GM23338 (cell line): ENCODE results near the gene MFSD8.

Experiments
- CREB1 ChIP-seq: fragments of 250-450 bp; sonication (Bioruptor Pico); IDR thresholded peaks from 2 replicates; pipeline ENCODE4 v1.5.0; 2020; ENCODE audit warnings: low read depth, mild to moderate bottlenecking, moderate library complexity
- EZH2 ChIP-seq: fragments of 200-600 bp; sonication (generic); IDR thresholded peaks from one replicate; pipeline ENCODE4 v1.8.0; 2017; ENCODE audit warnings: antibody characterized with exemption, mild to moderate bottlenecking, low read depth; ENCODE audit not compliant: unreplicated experiment
- EZH2phosphoT487 ChIP-seq: fragments of 200-600 bp; sonication (generic); IDR thresholded peaks from one replicate; pipeline ENCODE4 v1.8.1; 2018; ENCODE audit warnings: antibody characterized with exemption; ENCODE audit not compliant: unreplicated experiment
- NANOG ChIP-seq: IDR thresholded peaks from 2 replicates; pipeline ENCODE4 v1.6.1; 2016; ENCODE audit warnings: antibody characterized with exemption, borderline replicate concordance
- POLR2AphosphoS5 ChIP-seq: IDR thresholded peaks from 2 replicates; pipeline ENCODE4 v1.6.1; 2016; ENCODE audit warnings: antibody characterized with exemption, low read depth
- ZNF331 ChIP-seq: fragments of 250-450 bp; sonication (Bioruptor Pico); IDR thresholded peaks from 2 replicates; pipeline ENCODE4 v1.5.0; 2020; ENCODE audit warnings: low read depth, mild to moderate bottlenecking, moderate library complexity
- TF ChIP-seq, protein P1 (sequence below), 2 experiments: fragments of 200-600 bp in 1 of 2; sonication (generic) in 1 of 2; conservative IDR thresholded peaks; 2 replicates each; pipeline versions ENCODE4 v1.5.1 to v1.6.1; 2016 to 2017; ENCODE audit warnings: antibody characterized with exemption in 2 of 2, low read depth in 2 of 2, mild to moderate bottlenecking in 2 of 2, moderate library complexity in 1 of 2
- TF ChIP-seq, protein P2 (sequence below): IDR thresholded peaks from one replicate; pipeline ENCODE4 v1.6.1; 2018; ENCODE audit warnings: antibody characterized with exemption; ENCODE audit not compliant: unreplicated experiment

GRCh38 chr4:127896528-127896927 is 68.4 kb downstream of the MFSD8 start:
- TF ChIP-seq ZNF331 (CRISPR knock-in tag), result no peak
- TF ChIP-seq, protein P1, sequence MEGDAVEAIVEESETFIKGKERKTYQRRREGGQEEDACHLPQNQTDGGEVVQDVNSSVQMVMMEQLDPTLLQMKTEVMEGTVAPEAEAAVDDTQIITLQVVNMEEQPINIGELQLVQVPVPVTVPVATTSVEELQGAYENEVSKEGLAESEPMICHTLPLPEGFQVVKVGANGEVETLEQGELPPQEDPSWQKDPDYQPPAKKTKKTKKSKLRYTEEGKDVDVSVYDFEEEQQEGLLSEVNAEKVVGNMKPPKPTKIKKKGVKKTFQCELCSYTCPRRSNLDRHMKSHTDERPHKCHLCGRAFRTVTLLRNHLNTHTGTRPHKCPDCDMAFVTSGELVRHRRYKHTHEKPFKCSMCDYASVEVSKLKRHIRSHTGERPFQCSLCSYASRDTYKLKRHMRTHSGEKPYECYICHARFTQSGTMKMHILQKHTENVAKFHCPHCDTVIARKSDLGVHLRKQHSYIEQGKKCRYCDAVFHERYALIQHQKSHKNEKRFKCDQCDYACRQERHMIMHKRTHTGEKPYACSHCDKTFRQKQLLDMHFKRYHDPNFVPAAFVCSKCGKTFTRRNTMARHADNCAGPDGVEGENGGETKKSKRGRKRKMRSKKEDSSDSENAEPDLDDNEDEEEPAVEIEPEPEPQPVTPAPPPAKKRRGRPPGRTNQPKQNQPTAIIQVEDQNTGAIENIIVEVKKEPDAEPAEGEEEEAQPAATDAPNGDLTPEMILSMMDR (conservative IDR thresholded peaks at IDR 0.05; ENCODE audit: low read depth in 2 of 2), result no peak
- TF ChIP-seq POLR2AphosphoS5, result no peak
- no peak for TF ChIP-seq EZH2
- no peak for TF ChIP-seq EZH2phosphoT487
- TF ChIP-seq, protein P2, sequence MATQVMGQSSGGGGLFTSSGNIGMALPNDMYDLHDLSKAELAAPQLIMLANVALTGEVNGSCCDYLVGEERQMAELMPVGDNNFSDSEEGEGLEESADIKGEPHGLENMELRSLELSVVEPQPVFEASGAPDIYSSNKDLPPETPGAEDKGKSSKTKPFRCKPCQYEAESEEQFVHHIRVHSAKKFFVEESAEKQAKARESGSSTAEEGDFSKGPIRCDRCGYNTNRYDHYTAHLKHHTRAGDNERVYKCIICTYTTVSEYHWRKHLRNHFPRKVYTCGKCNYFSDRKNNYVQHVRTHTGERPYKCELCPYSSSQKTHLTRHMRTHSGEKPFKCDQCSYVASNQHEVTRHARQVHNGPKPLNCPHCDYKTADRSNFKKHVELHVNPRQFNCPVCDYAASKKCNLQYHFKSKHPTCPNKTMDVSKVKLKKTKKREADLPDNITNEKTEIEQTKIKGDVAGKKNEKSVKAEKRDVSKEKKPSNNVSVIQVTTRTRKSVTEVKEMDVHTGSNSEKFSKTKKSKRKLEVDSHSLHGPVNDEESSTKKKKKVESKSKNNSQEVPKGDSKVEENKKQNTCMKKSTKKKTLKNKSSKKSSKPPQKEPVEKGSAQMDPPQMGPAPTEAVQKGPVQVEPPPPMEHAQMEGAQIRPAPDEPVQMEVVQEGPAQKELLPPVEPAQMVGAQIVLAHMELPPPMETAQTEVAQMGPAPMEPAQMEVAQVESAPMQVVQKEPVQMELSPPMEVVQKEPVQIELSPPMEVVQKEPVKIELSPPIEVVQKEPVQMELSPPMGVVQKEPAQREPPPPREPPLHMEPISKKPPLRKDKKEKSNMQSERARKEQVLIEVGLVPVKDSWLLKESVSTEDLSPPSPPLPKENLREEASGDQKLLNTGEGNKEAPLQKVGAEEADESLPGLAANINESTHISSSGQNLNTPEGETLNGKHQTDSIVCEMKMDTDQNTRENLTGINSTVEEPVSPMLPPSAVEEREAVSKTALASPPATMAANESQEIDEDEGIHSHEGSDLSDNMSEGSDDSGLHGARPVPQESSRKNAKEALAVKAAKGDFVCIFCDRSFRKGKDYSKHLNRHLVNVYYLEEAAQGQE, result no peak
- no peak for TF ChIP-seq NANOG
- no peak for TF ChIP-seq CREB1 (CRISPR knock-in tag)
